OCI-LY7 (cell line): ENCODE measurements around the gene COX7A2. TPM values are rescaled to one million over a fixed set of nuclear protein-coding genes. Genes with fewer than 3 reads are reported as not detected.
A peak's percentile ranks its signal among the peaks of the same experiment; 100 is the strongest.

Source experiments
- BruUV-seq: library from RNA; stranded (reverse); fragments of 400-500 nt; replicated peaks from 2 replicates; lab custom pipeline; 2021; lab: Mats Ljungman, UMichigan
- CTCF ChIA-PET: fragments of 300-600 bp; sonication (Branson Sonifier 250); formaldehyde crosslinking; loops from one replicate; lab custom pipeline; 2022; ENCODE audit warnings: antibody characterized with exemption; ENCODE audit not compliant: unreplicated experiment; lab: Charles Lee
- POLR2A ChIA-PET: fragments of 300-600 bp; sonication (Branson Sonifier 250); formaldehyde crosslinking; loops from one replicate; lab custom pipeline; 2022; ENCODE audit warnings: antibody characterized with exemption; lab: Charles Lee
- DNase-seq: peaks from one replicate; pipeline ENCODE4 v3.0.0-alpha.2; 2015; ENCODE audit warnings: low spot score
- H2AFZ ChIP-seq: fragments of 200-600 bp; sonication (generic), shearing (Covaris generic); 2 replicates; pipeline ENCODE4 v1.6.1; 2014; ENCODE audit warnings: mild to moderate bottlenecking, antibody characterized with exemption, low read length, moderate library complexity
- H3K27ac ChIP-seq: fragments of 200-600 bp; sonication (generic); 2 replicates; pipeline ENCODE4 v1.5.1; 2014; ENCODE audit warnings: mixed run types, low read depth, mild to moderate bottlenecking, moderate library complexity, low read length, inconsistent platforms; ENCODE audit not compliant: poor library complexity, severe bottlenecking
- H3K36me3 ChIP-seq: fragments of 200-600 bp; sonication (generic); 2 replicates; pipeline ENCODE4 v1.6.1; 2014; ENCODE audit warnings: mild to moderate bottlenecking, antibody characterized with exemption, low read length, moderate library complexity, mixed read lengths; ENCODE audit not compliant: insufficient read depth
- H3K4me1 ChIP-seq: fragments of 200-600 bp; sonication (generic); 2 replicates; pipeline ENCODE4 v1.5.1; 2014; ENCODE audit warnings: mild to moderate bottlenecking, low read length; ENCODE audit not compliant: insufficient read depth, poor library complexity, severe bottlenecking
- H3K4me2 ChIP-seq: fragments of 200-600 bp; sonication (generic); 2 replicates; pipeline ENCODE4 v1.6.1; 2014; ENCODE audit warnings: mild to moderate bottlenecking, low read length
- H3K4me3 ChIP-seq: fragments of 200-600 bp; sonication (generic); 2 replicates; pipeline ENCODE4 v1.5.1; 2014; ENCODE audit warnings: mild to moderate bottlenecking, low read depth, low read length; ENCODE audit not compliant: poor library complexity, severe bottlenecking
- H3K79me2 ChIP-seq: fragments of 200-600 bp; sonication (generic); 2 replicates; pipeline ENCODE4 v1.6.1; 2016; ENCODE audit warnings: low read depth, mild to moderate bottlenecking, low read length, moderate library complexity, mixed read lengths; ENCODE audit not compliant: insufficient read depth
- H3K9me2 ChIP-seq: fragments of 200-600 bp; sonication (generic); 2 replicates; pipeline ENCODE4 v1.6.1; 2016; ENCODE audit warnings: mild to moderate bottlenecking, low read length, mixed read lengths; ENCODE audit not compliant: insufficient read depth
- H3K9me3 ChIP-seq: fragments of 200-600 bp; sonication (generic); 2 replicates; pipeline ENCODE4 v1.6.1; 2014; ENCODE audit warnings: mild to moderate bottlenecking, mixed run types, low read length, mixed read lengths
- H4K20me1 ChIP-seq: fragments of 200-600 bp; sonication (generic); 2 replicates; pipeline ENCODE4 v1.6.1; 2014; ENCODE audit warnings: mild to moderate bottlenecking, antibody characterized with exemption, low read length, moderate library complexity, mixed read lengths; ENCODE audit not compliant: insufficient read depth
- CTCF ChIP-seq: fragments of 200-600 bp; sonication (generic); conservative IDR thresholded peaks from 2 replicates; pipeline ENCODE4 v1.5.1; 2014; ENCODE audit warnings: mild to moderate bottlenecking, antibody characterized with exemption, low read length, moderate library complexity, mixed read lengths
- EZH2phosphoT487 ChIP-seq: fragments of 200-600 bp; sonication (generic); IDR thresholded peaks from 2 replicates; pipeline ENCODE4 v1.6.1; 2018; ENCODE audit warnings: low read depth, borderline replicate concordance, mild to moderate bottlenecking, mixed run types, antibody characterized with exemption, low read length, moderate library complexity, mixed read lengths
- intact Hi-C: fragments of 100-400 bp; cut with micrococcal nuclease; formaldehyde crosslinking; loops from one replicate; pipeline ENCODE4 v1.10.0; 2022; ENCODE audit not compliant: unreplicated experiment
- total RNA-seq, 2 experiments: library from RNA; depleted of rRNA in 1 of 2; stranded (reverse); fragments of >200 nt in 1 of 2; shearing (Covaris generic) in 1 of 2; gene quantifications; 2 replicates each; pipeline ENCODE4 v1.2.3, GENCODE V29; 2014 to 2022

The COX7A2 gene
- total RNA-seq, 2 experiments from 2014 or later, result 210 to 403 TPM

DNA sequence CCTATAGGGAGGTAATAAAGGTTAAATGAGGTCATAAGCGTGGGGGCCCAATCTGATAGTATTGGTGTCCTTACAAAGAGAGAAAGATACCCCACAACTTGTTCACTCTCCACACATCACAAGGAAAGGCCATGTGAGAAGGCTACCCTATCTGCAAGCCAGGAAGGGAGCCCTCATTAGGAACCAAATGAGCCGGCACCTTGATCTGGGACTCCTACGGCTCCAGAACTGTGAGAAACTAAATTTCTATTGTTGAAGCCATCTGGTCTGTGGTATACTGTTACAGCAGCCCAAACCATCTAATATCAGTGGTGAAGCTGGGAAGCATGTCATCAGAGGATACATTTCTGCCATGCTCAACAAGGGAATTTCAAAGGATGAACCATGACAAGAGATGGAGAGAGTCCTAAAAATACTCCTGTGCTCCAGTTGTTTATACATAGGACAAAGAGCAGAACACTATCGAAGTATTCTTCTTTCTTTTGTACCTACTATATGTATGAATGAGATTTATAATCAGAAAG, 10.4 kb downstream of the COX7A2 start:
- BruUV-seq, result no TSS peak
- DNase-seq, result no peak
- H3K27ac ChIP-seq, result no peak overlapping the region
- intact Hi-C loops, result no loop called here
- CTCF ChIA-PET, result no interaction called here
- H3K36me3 ChIP-seq, result peaks cover 24% of the 10 kb centered on the region
- H3K4me1 ChIP-seq, result no peaks in the 10 kb centered on the region
- POLR2A ChIA-PET, result interaction anchor here (0.8 to 2.3 kb wide), 2 partner anchors 10 to 11 kb away, joined by 4 to 8 read pairs; partner anchors contain the start of gene COX7A2
- H3K4me2 ChIP-seq, result no peak overlapping the region
- H3K79me2 ChIP-seq, result no peaks in the 10 kb centered on the region
- H3K9me2 ChIP-seq, result no peaks in the 10 kb centered on the region
- no peak overlapping the region for H2AFZ ChIP-seq
- H4K20me1 ChIP-seq, result no peaks in the 10 kb centered on the region; the same call in 1 of the 2 replicates
- TF ChIP-seq EZH2phosphoT487 (no peak), CTCF (no peak)
- H3K4me3 ChIP-seq, result no peak overlapping the region
- no peaks in the 10 kb centered on the region for H3K9me3 ChIP-seq

DNA sequence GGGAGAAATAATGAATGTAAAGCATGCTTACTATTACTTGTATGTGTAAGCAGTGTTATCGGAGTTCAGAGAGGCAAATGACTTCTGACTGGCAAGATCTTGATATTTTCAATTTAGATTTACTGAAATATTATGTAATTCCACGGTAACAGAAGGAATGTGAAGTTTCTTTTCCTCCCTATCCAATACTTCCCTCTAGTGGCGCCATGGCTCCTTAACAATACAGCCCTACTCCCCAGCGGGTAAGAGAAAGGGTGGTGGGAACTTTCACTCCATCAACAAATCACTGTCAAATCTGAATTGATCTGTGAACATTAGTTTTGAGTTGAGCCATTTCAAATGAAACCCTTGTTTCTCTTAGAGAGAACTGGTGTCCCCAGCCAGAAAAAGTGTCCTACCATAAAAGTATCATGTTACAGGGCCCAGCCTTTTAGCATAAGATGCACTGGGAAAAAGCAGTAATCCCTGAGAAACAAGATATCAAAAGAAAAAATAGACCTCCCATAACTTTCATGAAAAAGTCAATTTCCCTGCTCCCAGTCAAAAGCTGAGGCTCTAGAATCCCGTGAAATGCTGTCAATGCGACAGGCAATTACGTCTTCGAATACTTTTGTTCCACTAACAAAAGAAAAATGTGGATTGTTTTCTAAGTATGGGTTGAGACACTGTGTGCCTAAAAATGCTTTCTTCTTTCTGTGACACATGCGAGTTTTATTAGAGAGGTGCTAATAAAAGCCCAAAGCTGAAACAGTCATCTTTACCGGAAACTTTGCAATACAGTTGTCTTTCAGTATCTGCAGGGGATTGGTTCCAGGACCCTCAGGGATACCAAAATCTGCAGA, 12.9 kb downstream of the COX7A2 start:
- H3K4me2 ChIP-seq, result no peak overlapping the region
- H3K4me3 ChIP-seq, result no peak overlapping the region
- no peak overlapping the region for H2AFZ ChIP-seq
- no peak for DNase-seq
- peaks cover 6% of the 10 kb centered on the region; the same call in 1 of the 2 replicates for H3K36me3 ChIP-seq
- H3K4me1 ChIP-seq, result no peaks in the 10 kb centered on the region
- CTCF ChIA-PET, result no interaction called here
- no peaks in the 10 kb centered on the region; the same call in 1 of the 2 replicates for H4K20me1 ChIP-seq
- intact Hi-C loops, result no loop called here
- H3K27ac ChIP-seq, result no peak overlapping the region
- POLR2A ChIA-PET, result no interaction called here
- H3K79me2 ChIP-seq, result no peaks in the 10 kb centered on the region
- TF ChIP-seq EZH2phosphoT487, result no peak
- TF ChIP-seq CTCF, result peak; percentile 65
- no peaks in the 10 kb centered on the region for H3K9me3 ChIP-seq
- no TSS peak for BruUV-seq
- H3K9me2 ChIP-seq, result no peaks in the 10 kb centered on the region
